GM19193 (cell line): ENCODE measurements around the gene UNKL.

Source experiments
- POLR2A ChIP-seq: IDR thresholded peaks from 4 replicates; pipeline ENCODE4 v1.6.1; 2011; ENCODE audit not compliant: insufficient read depth, insufficient read length; ENCODE audit errors: extremely low read depth

UNKL gene

GRCh38 chr16:1319041-1319440 is 95.5 kb downstream of the UNKL start:
- no peak for TF ChIP-seq POLR2A

- TF ChIP-seq POLR2A = no peak
These were observed 96.3 kb downstream of the UNKL start for GRCh38 chr16:1318268-1318545.

GRCh38 chr16:1317479-1318267 is 96.8 kb downstream of the UNKL start:
- TF ChIP-seq POLR2A = no peak

GRCh38 chr16:1316033-1316405 is 98.5 kb downstream of the UNKL start:
- TF ChIP-seq POLR2A = no peak

GRCh38 chr16:1315081-1316032 is 99.1 kb downstream of the UNKL start:
- no peak for TF ChIP-seq POLR2A

GRCh38 chr16:1314399-1315068 is 100.0 kb downstream of the UNKL start:
- no peak for TF ChIP-seq POLR2A

GRCh38 chr16:1313721-1314369 is 100.7 kb downstream of the UNKL start:
- TF ChIP-seq POLR2A = no peak
